HepG2 (cell line): ENCODE data around the gene GDF7. TPM values are rescaled to one million over a fixed set of nuclear protein-coding genes. Genes with fewer than 3 reads are reported as not detected.

ENCODE experiments used
- AKAP8 ChIP-seq: sonication (generic); formaldehyde crosslinking; IDR thresholded peaks from 2 replicates; pipeline ENCODE4 v1.5.1; 2020; ENCODE audit warnings: mild to moderate bottlenecking, missing genetic modification reagents
- FOXP1 ChIP-seq, 2 experiments: fragments of 450-650 bp in 1 of 2; IDR thresholded peaks; 2 replicates each; pipeline ENCODE4 v1.6.1; 2017 to 2018; ENCODE audit warnings: antibody characterized with exemption in 1 of 2
- KMT2A ChIP-seq: sonication (generic); formaldehyde crosslinking; IDR thresholded peaks from 2 replicates; pipeline ENCODE4 v1.4.0; 2020; ENCODE audit warnings: missing genetic modification reagents
- MEIS2 ChIP-seq: sonication (generic); formaldehyde crosslinking; IDR thresholded peaks from 2 replicates; pipeline ENCODE4 v1.9.0; 2021; ENCODE audit warnings: mild to moderate bottlenecking, missing genetic modification reagents
- PRPF4 ChIP-seq: fragments of 200-400 bp; formaldehyde crosslinking; IDR thresholded peaks from 2 replicates; pipeline ENCODE4 v1.6.1; 2016; ENCODE audit warnings: low read length, low read depth; ENCODE audit not compliant: poor library complexity, severe bottlenecking
- RBM39 ChIP-seq: fragments of 200-400 bp; formaldehyde crosslinking; IDR thresholded peaks from one replicate; pipeline ENCODE4 v1.6.1; 2018; ENCODE audit warnings: antibody characterized with exemption, mild to moderate bottlenecking, low read depth, low read length; ENCODE audit not compliant: poor library complexity, severe bottlenecking
- RNF2 ChIP-seq: fragments of 450-650 bp; conservative IDR thresholded peaks from 2 replicates; pipeline ENCODE4 v1.6.1; 2016; ENCODE audit warnings: low read depth
- SAFB2 ChIP-seq: sonication (generic); formaldehyde crosslinking; IDR thresholded peaks from 2 replicates; pipeline ENCODE4 v1.5.1; 2020; ENCODE audit warnings: missing genetic modification reagents, low read depth, mild to moderate bottlenecking, borderline replicate concordance
- SAP130 ChIP-seq: IDR thresholded peaks from 2 replicates; pipeline ENCODE4 v1.6.1; 2016; ENCODE audit warnings: low read depth
- SRY ChIP-seq: sonication (generic); formaldehyde crosslinking; IDR thresholded peaks from 2 replicates; pipeline ENCODE4 v1.8.0; 2022; ENCODE audit warnings: mild to moderate bottlenecking, missing genetic modification reagents
- TCF12 ChIP-seq, 2 experiments: fragments of 450-650 bp in 1 of 2; sonication (generic) in 1 of 2; formaldehyde crosslinking in 1 of 2; IDR thresholded peaks; 2 replicates each; pipeline versions ENCODE4 v1.6.1 to v1.8.0; 2017 to 2022; ENCODE audit warnings: antibody characterized with exemption in 1 of 2, mild to moderate bottlenecking in 1 of 2, missing genetic modification reagents in 1 of 2, moderate library complexity in 1 of 2
- ZNF136 ChIP-seq: sonication (generic); formaldehyde crosslinking; IDR thresholded peaks from 2 replicates; pipeline ENCODE4 v1.8.1; 2022; ENCODE audit warnings: low read depth, mild to moderate bottlenecking, moderate library complexity, missing genetic modification reagents
- ZNF138 ChIP-seq: sonication (generic); formaldehyde crosslinking; IDR thresholded peaks from 2 replicates; pipeline ENCODE4 v1.5.0; 2020; ENCODE audit warnings: mild to moderate bottlenecking, low read depth, missing genetic modification reagents
- ZNF232 ChIP-seq: sonication (generic); formaldehyde crosslinking; IDR thresholded peaks from 2 replicates; pipeline ENCODE4 v1.4.0; 2020; ENCODE audit warnings: missing genetic modification reagents, borderline replicate concordance
- ZNF570 ChIP-seq: sonication (generic); formaldehyde crosslinking; IDR thresholded peaks from 2 replicates; pipeline ENCODE4 v1.4.0; 2020; ENCODE audit warnings: mild to moderate bottlenecking, missing genetic modification reagents, borderline replicate concordance
- ZNF607 ChIP-seq: sonication (generic); formaldehyde crosslinking; IDR thresholded peaks from 2 replicates; pipeline ENCODE4 v1.5.1; 2020; ENCODE audit warnings: missing genetic modification reagents, mild to moderate bottlenecking, borderline replicate concordance
- ZNF749 ChIP-seq: sonication (generic); formaldehyde crosslinking; IDR thresholded peaks from 2 replicates; pipeline ENCODE4 v1.8.0; 2022; ENCODE audit warnings: mild to moderate bottlenecking, missing genetic modification reagents, moderate library complexity, borderline replicate concordance
- ZSCAN21 ChIP-seq: sonication (generic); formaldehyde crosslinking; IDR thresholded peaks from 2 replicates; pipeline ENCODE4 v1.8.0; 2022; ENCODE audit warnings: mild to moderate bottlenecking, missing genetic modification reagents, moderate library complexity, borderline replicate concordance
- ZSCAN29 ChIP-seq: sonication (generic); formaldehyde crosslinking; conservative IDR thresholded peaks from 2 replicates; pipeline ENCODE4 v1.4.0; 2020; ENCODE audit warnings: mild to moderate bottlenecking, missing genetic modification reagents
- polyA plus RNA-seq, 8 experiments: library from polyadenylated mRNA; depleted of rRNA in 3 of 8; stranded (reverse) in 7 of 8; unstranded in 1 of 8; fragments of >200 nt; fragmentation: Illumina TruSeq in 4 of 8; extraction: Trizol in 4 of 8; gene quantifications; 2 replicates each; pipeline versions ENCODE4 v1.2.1 to v1.2.3, GENCODE V29; 2011 to 2016; ENCODE audit warnings: low read depth in 4 of 8, missing spikeins in 1 of 8, mixed read lengths in 1 of 8; ENCODE audit not compliant: insufficient read depth in 1 of 8
- total RNA-seq, 5 experiments: library from RNA; depleted of rRNA; stranded (reverse); fragments of >200 nt; fragmentation: Illumina TruSeq; extraction: Trizol; gene quantifications; 2 replicates each; pipeline ENCODE4 v1.2.3, GENCODE V29; 2016; ENCODE audit warnings: low read depth in 1 of 5
- TF ChIP-seq, protein P1 (sequence below): sonication (generic); formaldehyde crosslinking; IDR thresholded peaks from 2 replicates; pipeline ENCODE4 v1.5.0; 2020; ENCODE audit warnings: mild to moderate bottlenecking, missing genetic modification reagents, moderate library complexity
- TF ChIP-seq, protein P2 (sequence below): sonication (generic); formaldehyde crosslinking; IDR thresholded peaks from 2 replicates; pipeline ENCODE4 v1.4.0; 2020; ENCODE audit warnings: mild to moderate bottlenecking, missing genetic modification reagents
- TF ChIP-seq, protein P3 (sequence below): sonication (generic); formaldehyde crosslinking; IDR thresholded peaks from 2 replicates; pipeline ENCODE4 v1.4.0; 2020; ENCODE audit warnings: missing genetic modification reagents
- TF ChIP-seq, protein P4 (sequence below): sonication (generic); formaldehyde crosslinking; IDR thresholded peaks from 2 replicates; pipeline ENCODE4 v1.5.0; 2020; ENCODE audit warnings: mild to moderate bottlenecking, missing genetic modification reagents, borderline replicate concordance

Gene GDF7
- total and polyA plus RNA-seq, 2 of the 13 experiments (the other 11 are each of a cell fraction or from before 2014, with no cell fraction given) = 1.6 to 15.0 TPM

DNA sequence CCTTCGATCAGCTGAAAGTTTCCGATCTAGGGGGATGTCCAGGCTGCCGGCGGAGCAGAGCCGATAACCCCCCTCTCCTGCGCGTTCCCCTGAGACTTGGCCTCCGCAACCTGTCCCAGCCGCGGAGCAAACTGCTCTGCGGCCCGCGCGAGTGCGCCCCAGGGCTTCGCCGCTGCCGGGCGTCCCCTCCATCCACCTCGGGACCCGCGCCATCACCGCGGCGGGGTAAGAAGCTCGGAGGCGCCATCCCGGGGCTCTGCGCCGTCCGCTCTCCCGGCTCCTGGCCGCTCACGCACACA, 990 bp upstream of the GDF7 start (continued):
- TF ChIP-seq, protein P1, sequence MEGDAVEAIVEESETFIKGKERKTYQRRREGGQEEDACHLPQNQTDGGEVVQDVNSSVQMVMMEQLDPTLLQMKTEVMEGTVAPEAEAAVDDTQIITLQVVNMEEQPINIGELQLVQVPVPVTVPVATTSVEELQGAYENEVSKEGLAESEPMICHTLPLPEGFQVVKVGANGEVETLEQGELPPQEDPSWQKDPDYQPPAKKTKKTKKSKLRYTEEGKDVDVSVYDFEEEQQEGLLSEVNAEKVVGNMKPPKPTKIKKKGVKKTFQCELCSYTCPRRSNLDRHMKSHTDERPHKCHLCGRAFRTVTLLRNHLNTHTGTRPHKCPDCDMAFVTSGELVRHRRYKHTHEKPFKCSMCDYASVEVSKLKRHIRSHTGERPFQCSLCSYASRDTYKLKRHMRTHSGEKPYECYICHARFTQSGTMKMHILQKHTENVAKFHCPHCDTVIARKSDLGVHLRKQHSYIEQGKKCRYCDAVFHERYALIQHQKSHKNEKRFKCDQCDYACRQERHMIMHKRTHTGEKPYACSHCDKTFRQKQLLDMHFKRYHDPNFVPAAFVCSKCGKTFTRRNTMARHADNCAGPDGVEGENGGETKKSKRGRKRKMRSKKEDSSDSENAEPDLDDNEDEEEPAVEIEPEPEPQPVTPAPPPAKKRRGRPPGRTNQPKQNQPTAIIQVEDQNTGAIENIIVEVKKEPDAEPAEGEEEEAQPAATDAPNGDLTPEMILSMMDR (CRISPR knock-in tag) = 0 out of 2 replicates have a peak, but pooled peaks have one; percentile 21
- 0 out of 2 replicates have a peak, but pooled peaks have one; percentile 2 for TF ChIP-seq SRY (CRISPR knock-in tag)
- peak; percentile 9; the same call in 1 of the 2 replicates for TF ChIP-seq MEIS2 (CRISPR knock-in tag)
- TF ChIP-seq, protein P2, sequence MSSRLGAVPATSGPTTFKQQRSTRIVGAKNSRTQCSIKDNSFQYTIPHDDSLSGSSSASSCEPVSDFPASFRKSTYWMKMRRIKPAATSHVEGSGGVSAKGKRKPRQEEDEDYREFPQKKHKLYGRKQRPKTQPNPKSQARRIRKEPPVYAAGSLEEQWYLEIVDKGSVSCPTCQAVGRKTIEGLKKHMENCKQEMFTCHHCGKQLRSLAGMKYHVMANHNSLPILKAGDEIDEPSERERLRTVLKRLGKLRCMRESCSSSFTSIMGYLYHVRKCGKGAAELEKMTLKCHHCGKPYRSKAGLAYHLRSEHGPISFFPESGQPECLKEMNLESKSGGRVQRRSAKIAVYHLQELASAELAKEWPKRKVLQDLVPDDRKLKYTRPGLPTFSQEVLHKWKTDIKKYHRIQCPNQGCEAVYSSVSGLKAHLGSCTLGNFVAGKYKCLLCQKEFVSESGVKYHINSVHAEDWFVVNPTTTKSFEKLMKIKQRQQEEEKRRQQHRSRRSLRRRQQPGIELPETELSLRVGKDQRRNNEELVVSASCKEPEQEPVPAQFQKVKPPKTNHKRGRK (CRISPR knock-in tag) = no peak
- TF ChIP-seq TCF12 (IDR thresholded peaks at IDR 0.05) = no peak
- TF ChIP-seq TCF12 (CRISPR knock-in tag; IDR thresholded peaks at IDR 0.05) = peak; percentile 72; the same call in 1 of the 2 replicates
- peak; percentile 41; the same call in 1 of the 2 replicates for TF ChIP-seq ZNF138 (CRISPR knock-in tag)
- no peak for TF ChIP-seq PRPF4
- TF ChIP-seq RBM39 = peak; percentile 6
- TF ChIP-seq FOXP1 (IDR thresholded peaks at IDR 0.05) = no peak
- TF ChIP-seq FOXP1 (CRISPR knock-in tag; IDR thresholded peaks at IDR 0.05) = no peak
- peak; percentile 80 for TF ChIP-seq RNF2
- peak; percentile 67; the same call in 1 of the 2 replicates for TF ChIP-seq ZNF749 (CRISPR knock-in tag)
- peak; percentile 18; the same call in 1 of the 2 replicates for TF ChIP-seq ZSCAN21 (CRISPR knock-in tag)
- 0 out of 2 replicates have a peak, but pooled peaks have one; percentile 9 for TF ChIP-seq SAFB2
- TF ChIP-seq SAP130 (CRISPR knock-in tag) = no peak
- TF ChIP-seq ZNF136 (CRISPR knock-in tag) = no peak
- TF ChIP-seq ZNF232 (CRISPR knock-in tag) = 0 out of 2 replicates have a peak, but pooled peaks have one; percentile 14
- TF ChIP-seq AKAP8 (CRISPR knock-in tag) = 0 out of 2 replicates have a peak, but pooled peaks have one; percentile 24
- TF ChIP-seq, protein P3, sequence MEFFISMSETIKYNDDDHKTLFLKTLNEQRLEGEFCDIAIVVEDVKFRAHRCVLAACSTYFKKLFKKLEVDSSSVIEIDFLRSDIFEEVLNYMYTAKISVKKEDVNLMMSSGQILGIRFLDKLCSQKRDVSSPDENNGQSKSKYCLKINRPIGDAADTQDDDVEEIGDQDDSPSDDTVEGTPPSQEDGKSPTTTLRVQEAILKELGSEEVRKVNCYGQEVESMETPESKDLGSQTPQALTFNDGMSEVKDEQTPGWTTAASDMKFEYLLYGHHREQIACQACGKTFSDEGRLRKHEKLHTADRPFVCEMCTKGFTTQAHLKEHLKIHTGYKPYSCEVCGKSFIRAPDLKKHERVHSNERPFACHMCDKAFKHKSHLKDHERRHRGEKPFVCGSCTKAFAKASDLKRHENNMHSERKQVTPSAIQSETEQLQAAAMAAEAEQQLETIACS = peak; percentile 30; the same call in 1 of the 2 replicates
- no peak for TF ChIP-seq ZNF570
- TF ChIP-seq ZSCAN29 (CRISPR knock-in tag) = 0 out of 2 replicates have a peak, but pooled peaks have one; percentile 9
- TF ChIP-seq, protein P4, sequence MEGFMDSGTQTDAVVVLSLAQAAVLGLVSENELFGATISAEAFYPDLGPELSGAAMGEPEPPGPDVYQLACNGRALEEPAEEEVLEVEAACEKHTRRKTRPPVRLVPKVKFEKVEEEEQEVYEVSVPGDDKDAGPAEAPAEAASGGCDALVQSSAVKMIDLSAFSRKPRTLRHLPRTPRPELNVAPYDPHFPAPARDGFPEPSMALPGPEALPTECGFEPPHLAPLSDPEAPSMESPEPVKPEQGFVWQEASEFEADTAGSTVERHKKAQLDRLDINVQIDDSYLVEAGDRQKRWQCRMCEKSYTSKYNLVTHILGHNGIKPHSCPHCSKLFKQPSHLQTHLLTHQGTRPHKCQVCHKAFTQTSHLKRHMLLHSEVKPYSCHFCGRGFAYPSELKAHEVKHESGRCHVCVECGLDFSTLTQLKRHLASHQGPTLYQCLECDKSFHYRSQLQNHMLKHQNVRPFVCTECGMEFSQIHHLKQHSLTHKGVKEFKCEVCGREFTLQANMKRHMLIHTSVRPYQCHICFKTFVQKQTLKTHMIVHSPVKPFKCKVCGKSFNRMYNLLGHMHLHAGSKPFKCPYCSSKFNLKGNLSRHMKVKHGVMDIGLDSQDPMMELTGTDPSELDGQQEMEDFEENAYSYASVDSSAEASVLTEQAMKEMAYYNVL (CRISPR knock-in tag) = 0 out of 2 replicates have a peak, but pooled peaks have one; percentile 24
- 0 out of 2 replicates have a peak, but pooled peaks have one; percentile 33 for TF ChIP-seq ZNF607 (CRISPR knock-in tag)
- 0 out of 2 replicates have a peak, but pooled peaks have one; percentile 35 for TF ChIP-seq KMT2A
